Retinal pigment epithelial cell (primary cell): ENCODE data around the gene SLC44A3.
"Not testable (repeated sequence)": the region's sequence is repeated elsewhere in the genome, so short reads cannot be mapped to it uniquely, and the experiment has no call there.

ENCODE experiments used
- DNase-seq: peaks from one replicate; pipeline ENCODE4 v3.0.0-alpha.2; 2010; ENCODE audit warnings: low read depth
- H3K4me3 ChIP-seq: 2 replicates; pipeline ENCODE4 v1.5.1; 2011; ENCODE audit warnings: mild to moderate bottlenecking, low read length, control low read depth, moderate library complexity
- TF ChIP-seq, protein P1 (sequence below): conservative IDR thresholded peaks from 2 replicates; pipeline ENCODE4 v1.5.1; 2011; ENCODE audit warnings: low read depth, low read length, control low read depth, inconsistent platforms

Gene SLC44A3

GRCh38 chr1:94832446-94832845 is 12.3 kb downstream of the SLC44A3 start:
- no peak overlapping the region for H3K4me3 ChIP-seq
- DNase-seq, result no peak
- TF ChIP-seq, protein P1, sequence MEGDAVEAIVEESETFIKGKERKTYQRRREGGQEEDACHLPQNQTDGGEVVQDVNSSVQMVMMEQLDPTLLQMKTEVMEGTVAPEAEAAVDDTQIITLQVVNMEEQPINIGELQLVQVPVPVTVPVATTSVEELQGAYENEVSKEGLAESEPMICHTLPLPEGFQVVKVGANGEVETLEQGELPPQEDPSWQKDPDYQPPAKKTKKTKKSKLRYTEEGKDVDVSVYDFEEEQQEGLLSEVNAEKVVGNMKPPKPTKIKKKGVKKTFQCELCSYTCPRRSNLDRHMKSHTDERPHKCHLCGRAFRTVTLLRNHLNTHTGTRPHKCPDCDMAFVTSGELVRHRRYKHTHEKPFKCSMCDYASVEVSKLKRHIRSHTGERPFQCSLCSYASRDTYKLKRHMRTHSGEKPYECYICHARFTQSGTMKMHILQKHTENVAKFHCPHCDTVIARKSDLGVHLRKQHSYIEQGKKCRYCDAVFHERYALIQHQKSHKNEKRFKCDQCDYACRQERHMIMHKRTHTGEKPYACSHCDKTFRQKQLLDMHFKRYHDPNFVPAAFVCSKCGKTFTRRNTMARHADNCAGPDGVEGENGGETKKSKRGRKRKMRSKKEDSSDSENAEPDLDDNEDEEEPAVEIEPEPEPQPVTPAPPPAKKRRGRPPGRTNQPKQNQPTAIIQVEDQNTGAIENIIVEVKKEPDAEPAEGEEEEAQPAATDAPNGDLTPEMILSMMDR, result no peak

GRCh38 chr1:94832931-94833585 is 12.9 kb downstream of the SLC44A3 start:
- no peak for DNase-seq
- H3K4me3 ChIP-seq, result no peak overlapping the region
- TF ChIP-seq, protein P1, result no peak

DNA sequence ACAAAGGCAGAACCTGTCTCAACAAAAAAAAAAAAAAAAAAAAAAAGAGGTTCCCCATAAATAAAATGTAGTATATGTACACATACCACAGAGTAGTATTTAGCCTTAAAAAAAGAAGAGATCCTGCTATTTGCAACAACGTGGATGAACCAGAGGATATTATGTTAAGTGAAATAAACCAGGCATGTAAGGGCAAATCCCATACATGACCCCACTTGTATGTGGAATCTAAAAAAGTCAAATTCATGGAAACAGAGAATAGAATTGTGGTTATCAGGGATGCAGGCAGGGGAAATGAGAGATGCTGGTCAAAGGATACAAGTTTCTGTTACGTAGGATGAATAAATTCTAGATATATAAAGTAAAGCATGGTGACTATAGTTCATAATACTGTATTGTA is 16.7 kb downstream of the SLC44A3 start:
- TF ChIP-seq, protein P1, result no peak
- DNase-seq, result no peak
- no peak overlapping the region for H3K4me3 ChIP-seq

GRCh38 chr1:94840381-94840780 is 20.2 kb downstream of the SLC44A3 start:
- DNase-seq, result not testable (repeated sequence)

DNA sequence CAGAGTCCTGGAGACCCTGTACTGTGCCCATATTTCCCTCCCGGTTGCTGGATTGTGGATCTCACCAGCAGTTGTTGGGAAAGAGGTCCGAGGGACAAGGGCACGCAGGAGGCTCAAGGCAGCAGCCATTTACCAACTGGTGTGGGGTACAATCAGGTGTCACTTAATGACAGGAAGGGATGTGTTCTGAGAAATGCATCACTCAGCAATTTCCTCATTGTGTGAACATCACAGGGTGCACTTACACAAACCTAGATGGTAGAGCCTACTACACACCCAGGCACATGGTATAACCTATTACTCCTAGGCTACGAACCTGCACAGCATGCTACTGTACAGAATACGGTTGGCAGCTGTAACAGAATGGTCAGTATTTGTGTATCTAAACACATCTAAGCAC is 20.7 kb downstream of the SLC44A3 start:
- TF ChIP-seq, protein P1, result no peak
- DNase-seq, result no peak
- no peak overlapping the region for H3K4me3 ChIP-seq

More at GRCh38 chr1:94840381-94840780, 20.2 kb downstream of the SLC44A3 start:
- H3K4me3 ChIP-seq, result not testable (repeated sequence)

- no peak overlapping the region for H3K4me3 ChIP-seq
- DNase-seq, result no peak
- TF ChIP-seq, protein P1, result no peak
Observed at GRCh38 chr1:94843430-94843829, 23.3 kb downstream of the SLC44A3 start.

DNA sequence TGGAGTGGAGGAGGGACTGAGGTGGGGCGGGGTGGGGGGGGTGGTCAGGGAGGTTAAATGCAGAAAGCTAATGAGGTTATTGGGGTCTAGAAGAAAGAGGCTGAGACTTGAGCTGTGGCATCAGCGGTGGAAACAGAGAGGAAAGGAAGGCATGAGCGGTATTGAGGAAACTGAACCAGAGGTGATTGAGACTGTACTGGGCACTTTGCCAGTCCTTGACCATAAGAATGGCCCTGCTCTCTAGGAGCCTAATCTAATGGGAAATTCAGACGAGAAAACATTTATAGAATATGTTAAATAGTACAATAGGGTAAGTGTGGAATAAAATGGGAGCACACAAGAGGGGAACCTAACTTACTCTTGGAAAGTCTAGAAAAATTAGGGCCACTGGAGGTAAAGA is 23.7 kb downstream of the SLC44A3 start:
- DNase-seq, result no peak
- TF ChIP-seq, protein P1, result no peak
- H3K4me3 ChIP-seq, result no peak overlapping the region
